Lower leg skin (tissue), 3 donors: ENCODE results near the gene MYO3B.

Experiments
- CTCF ChIP-seq, 3 donors: fragments of 450-650 bp; IDR thresholded peaks; one replicate each; pipeline ENCODE4 v1.5.1; 2016; ENCODE audit warnings: antibody characterized with exemption in 3 of 3, mild to moderate bottlenecking in 3 of 3, moderate library complexity in 2 of 3
- POLR2A ChIP-seq, 2 donors: fragments of 450-650 bp; IDR thresholded peaks; one replicate each; pipeline ENCODE4 v1.6.1; 2016 to 2017; ENCODE audit warnings: antibody characterized with exemption in 2 of 2, mild to moderate bottlenecking in 1 of 2, moderate library complexity in 1 of 2

- no peak for TF ChIP-seq CTCF (IDR thresholded peaks at IDR 0.05)
- TF ChIP-seq POLR2A (IDR thresholded peaks at IDR 0.05) = no peak
These were observed 399.4 kb downstream of the MYO3B start for GRCh38 chr2:170577356-170577755.
